Measurements from ENCODE around the gene TERB2.
"Not testable (repeated sequence)": the region's sequence is repeated elsewhere in the genome, so short reads cannot be mapped to it uniquely, and the experiment has no call there.

Gene TERB2

DNA sequence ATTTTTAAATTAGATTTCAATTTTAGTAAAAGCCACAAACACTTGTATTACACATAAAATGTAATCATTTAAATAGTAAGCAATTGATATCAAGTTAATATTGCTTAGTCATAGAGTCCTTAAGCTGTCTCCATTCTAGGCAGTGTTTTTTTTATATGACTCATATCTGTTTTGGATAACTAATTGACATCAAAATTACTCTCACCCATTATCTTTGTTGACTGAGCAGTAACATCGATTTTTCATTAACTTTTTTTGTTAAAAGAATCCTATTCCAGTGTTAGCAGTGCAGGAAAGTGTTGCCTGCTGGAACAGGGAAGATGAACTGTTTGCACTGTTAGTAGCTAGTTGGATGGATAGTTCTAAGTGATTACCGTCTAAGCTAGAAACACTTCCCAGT, 21.3 kb downstream of the TERB2 start:
- DNase-seq (ENCODE audit: low read depth); H3K9me3 ChIP-seq (ENCODE audit: control insufficient read depth, low read length); H3K9ac ChIP-seq (ENCODE audit: low read length); H3K36me3 ChIP-seq (ENCODE audit: control insufficient read depth, insufficient read depth, low read length, severe bottlenecking); H3K4me1 ChIP-seq (ENCODE audit: control insufficient read depth, insufficient read depth, low read length); H3K27me3 ChIP-seq (replicated peaks; ENCODE audit: control insufficient read depth, insufficient read depth, low read length); H3K4me3 ChIP-seq (ENCODE audit: low read length): not testable (repeated sequence)

DNA sequence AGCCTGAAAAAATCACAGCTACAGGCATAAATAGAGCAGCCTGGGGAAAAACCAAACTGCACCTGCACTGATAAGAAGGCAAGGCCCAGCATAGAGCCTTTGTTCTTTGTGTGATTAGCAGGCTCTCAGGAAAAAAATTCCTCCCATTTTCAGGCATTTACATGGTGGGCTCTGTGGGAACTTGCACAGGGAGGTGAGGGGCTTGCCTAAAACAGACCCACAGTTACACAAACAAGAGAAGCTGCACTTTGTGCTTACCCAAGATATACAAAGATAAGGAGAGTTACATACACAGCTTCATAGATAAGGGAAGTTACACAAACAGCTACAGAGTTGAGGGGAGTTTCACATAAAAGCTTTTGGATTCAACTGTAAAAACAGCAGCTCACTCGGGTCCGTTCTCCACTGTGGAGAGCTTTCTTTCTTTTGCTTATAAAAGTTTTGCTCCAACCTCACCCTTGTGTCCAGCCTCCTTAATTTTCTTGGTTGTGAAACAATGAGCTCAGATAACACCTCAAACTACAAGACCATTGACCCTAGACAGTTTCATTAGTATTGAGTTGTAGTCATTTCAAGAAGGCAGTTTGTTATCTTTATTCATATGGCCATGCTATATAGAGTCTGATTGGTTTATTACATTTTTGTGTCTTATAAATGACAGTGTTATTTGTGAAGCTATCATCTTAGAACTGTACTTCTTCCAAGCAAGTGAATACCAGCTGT, 23.3 kb downstream of the TERB2 start:
- not testable (repeated sequence) for H3K4me3 ChIP-seq (ENCODE audit: low read length); H3K9me3 ChIP-seq (ENCODE audit: control insufficient read depth, low read length); H3K9ac ChIP-seq (ENCODE audit: low read length); H3K4me1 ChIP-seq (ENCODE audit: control insufficient read depth, insufficient read depth, low read length); DNase-seq (ENCODE audit: low read depth); H3K27me3 ChIP-seq (replicated peaks; ENCODE audit: control insufficient read depth, insufficient read depth, low read length); H3K36me3 ChIP-seq (ENCODE audit: control insufficient read depth, insufficient read depth, low read length, severe bottlenecking)

DNA sequence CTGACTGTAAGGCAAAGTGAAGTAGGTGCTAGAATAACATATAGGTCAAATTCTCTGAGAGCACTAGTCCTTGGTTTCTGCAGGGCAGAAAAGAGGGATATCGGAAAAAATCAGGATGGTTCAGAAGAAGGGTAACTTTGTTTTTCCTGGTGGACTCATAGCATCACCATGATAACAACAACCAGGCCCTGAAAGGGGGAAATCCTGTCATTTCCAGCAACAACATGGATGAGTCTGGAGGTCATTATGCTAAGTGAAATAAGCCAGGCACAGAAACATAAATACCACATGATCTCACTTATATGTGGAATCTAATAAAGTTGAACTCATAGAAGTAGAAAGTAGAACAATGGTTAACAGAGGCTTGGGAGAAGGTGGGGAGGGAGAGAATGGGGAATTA, 27.7 kb downstream of the TERB2 start:
- H3K4me1 ChIP-seq (ENCODE audit: control insufficient read depth, insufficient read depth, low read length); H3K9ac ChIP-seq (ENCODE audit: low read length); H3K27me3 ChIP-seq (replicated peaks; ENCODE audit: control insufficient read depth, insufficient read depth, low read length); H3K4me3 ChIP-seq (ENCODE audit: low read length); H3K9me3 ChIP-seq (ENCODE audit: control insufficient read depth, low read length); H3K36me3 ChIP-seq (ENCODE audit: control insufficient read depth, insufficient read depth, low read length, severe bottlenecking); DNase-seq (ENCODE audit: low read depth): not testable (repeated sequence)

DNA sequence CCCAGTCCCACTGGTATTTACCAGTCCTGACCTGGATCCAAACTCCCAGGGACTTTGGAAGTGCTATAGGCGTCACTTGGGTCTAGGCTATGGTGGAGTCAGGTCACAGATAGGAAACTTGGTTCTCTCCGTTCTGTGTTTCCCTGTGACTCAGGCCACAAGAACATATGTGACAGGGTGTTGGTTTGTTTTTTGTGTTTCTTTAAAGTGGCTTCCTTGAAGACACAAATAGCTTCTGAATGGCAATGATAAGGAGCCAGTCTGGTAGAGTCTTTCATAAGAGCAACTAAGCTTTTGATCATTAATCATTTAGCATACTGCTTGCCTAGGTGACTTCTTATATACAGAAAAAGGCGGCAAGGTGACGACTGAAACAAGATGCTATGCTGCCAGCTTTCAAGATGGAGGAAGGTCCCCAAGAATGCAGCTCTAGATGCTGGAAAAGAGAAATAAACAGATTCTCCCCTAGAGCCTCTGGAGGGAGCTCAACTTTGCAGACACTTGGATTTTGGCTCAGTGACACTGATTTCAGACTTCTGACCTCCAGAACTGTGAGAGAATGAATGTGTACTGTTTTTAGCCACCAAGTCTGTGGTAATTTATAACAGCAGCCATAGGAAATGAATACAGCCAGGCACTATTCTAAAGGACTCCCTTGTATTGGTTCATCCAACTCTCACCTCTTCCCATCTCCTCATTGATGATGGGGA, 30.0 kb downstream of the TERB2 start:
- H3K27me3 ChIP-seq (replicated peaks; ENCODE audit: control insufficient read depth, insufficient read depth, low read length); H3K9ac ChIP-seq (ENCODE audit: low read length); H3K4me1 ChIP-seq (ENCODE audit: control insufficient read depth, insufficient read depth, low read length); H3K36me3 ChIP-seq (ENCODE audit: control insufficient read depth, insufficient read depth, low read length, severe bottlenecking); H3K4me3 ChIP-seq (ENCODE audit: low read length); H3K9me3 ChIP-seq (ENCODE audit: control insufficient read depth, low read length); DNase-seq (ENCODE audit: low read depth): not testable (repeated sequence)

DNA sequence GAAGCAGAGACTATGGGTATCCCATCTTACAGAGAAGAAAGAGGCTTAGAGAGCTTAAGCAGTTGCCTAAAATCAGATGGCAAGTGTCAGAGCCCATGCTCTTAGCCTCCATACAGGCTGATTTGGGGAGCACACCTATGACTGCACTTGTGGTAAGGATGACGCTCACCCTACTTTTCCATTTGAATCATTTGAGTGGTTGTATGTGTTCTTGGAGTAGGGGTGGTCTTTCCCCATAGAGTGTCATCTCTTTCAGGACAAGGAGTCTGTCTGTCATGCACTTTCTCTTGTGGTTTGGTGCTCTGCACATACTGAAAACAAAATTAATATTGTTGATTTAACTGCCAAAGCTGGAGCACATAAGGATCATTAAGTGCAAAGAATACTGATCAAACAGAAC, 31.2 kb downstream of the TERB2 start:
- not testable (repeated sequence) for H3K36me3 ChIP-seq (ENCODE audit: control insufficient read depth, insufficient read depth, low read length, severe bottlenecking); H3K27me3 ChIP-seq (replicated peaks; ENCODE audit: control insufficient read depth, insufficient read depth, low read length)

DNA sequence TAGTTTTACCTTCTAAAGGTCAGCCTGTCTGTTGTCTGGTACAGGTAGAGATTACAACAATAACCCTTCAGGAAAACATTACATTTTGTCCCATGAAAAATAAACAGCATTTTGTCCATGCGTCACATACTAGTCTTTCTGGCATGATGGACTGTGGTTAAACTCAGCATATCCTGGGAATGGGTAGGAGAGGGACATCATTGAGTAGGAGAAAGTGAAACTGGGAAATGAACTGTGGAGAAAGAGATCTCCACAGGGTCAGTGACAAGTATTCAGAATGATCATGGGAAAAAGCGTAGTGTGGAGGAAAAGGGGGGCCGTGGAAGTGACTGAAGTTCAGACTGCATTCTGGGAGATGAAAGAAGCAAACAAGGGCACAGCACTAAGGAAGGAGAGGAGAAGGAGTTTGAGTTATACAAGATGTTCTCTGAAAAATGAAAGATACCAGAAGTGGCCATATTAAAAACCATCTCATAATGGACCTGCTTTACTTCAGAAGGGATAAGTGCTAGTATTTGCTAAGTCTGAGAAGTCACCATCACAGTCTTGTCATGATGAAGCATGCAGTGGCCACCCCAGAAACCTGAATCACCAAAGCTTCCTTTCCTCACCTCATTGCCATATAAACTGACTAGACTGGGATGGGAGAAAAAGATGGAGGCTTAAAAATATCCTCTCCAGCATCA, 31.8 kb downstream of the TERB2 start:
- not testable (repeated sequence) for H3K4me3 ChIP-seq (ENCODE audit: low read length); DNase-seq (ENCODE audit: low read depth); H3K27me3 ChIP-seq (replicated peaks; ENCODE audit: control insufficient read depth, insufficient read depth, low read length); H3K9ac ChIP-seq (ENCODE audit: low read length); H3K4me1 ChIP-seq (ENCODE audit: control insufficient read depth, insufficient read depth, low read length); H3K9me3 ChIP-seq (ENCODE audit: control insufficient read depth, low read length); H3K36me3 ChIP-seq (ENCODE audit: control insufficient read depth, insufficient read depth, low read length, severe bottlenecking)

More for the DNA sequence above, 31.2 kb downstream of the TERB2 start:
- H3K4me3 ChIP-seq (ENCODE audit: low read length); H3K9ac ChIP-seq (ENCODE audit: low read length); DNase-seq (ENCODE audit: low read depth); H3K4me1 ChIP-seq (ENCODE audit: control insufficient read depth, insufficient read depth, low read length); H3K9me3 ChIP-seq (ENCODE audit: control insufficient read depth, low read length): not testable (repeated sequence)

DNA sequence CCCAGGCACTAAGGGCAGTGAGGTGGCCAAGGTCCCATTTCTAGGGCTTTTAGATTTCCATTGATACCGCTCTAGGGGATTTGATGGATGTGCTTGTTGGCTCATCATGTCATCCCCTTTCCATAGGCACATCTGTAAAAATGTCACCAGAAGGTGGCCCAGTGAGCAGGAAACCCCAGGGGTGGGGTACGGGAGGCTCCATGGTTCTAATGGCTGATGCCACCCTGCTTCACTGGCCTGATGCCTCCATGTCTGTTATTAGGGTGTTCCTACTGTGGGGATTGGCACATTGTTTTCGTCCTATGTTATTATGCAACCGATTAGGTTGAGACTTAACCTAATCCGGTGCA, 32.4 kb downstream of the TERB2 start:
- not testable (repeated sequence) for H3K36me3 ChIP-seq (ENCODE audit: control insufficient read depth, insufficient read depth, low read length, severe bottlenecking); H3K4me3 ChIP-seq (ENCODE audit: low read length); H3K9ac ChIP-seq (ENCODE audit: low read length); H3K4me1 ChIP-seq (ENCODE audit: control insufficient read depth, insufficient read depth, low read length); DNase-seq (ENCODE audit: low read depth); H3K27me3 ChIP-seq (replicated peaks; ENCODE audit: control insufficient read depth, insufficient read depth, low read length); H3K9me3 ChIP-seq (ENCODE audit: control insufficient read depth, low read length)

DNA sequence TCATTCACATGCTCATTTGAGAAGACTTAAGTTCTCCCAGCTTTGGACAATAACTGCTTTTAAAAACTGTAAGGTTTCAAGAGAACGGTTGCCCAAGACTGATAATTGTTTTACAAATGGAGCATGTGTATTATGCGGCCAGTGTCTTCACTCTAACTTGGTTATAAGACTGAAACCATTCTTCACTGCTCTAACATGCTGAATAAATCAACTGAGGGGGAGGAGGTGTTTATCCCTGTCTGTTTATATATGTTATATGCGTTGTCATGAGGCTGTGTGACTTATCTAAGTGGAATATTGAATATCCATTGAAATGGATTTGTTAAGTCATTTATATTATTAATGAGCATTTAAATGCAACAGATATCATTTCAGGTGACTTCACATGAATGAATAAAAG, 41.1 kb downstream of the TERB2 start:
- H3K36me3 ChIP-seq (ENCODE audit: control insufficient read depth, insufficient read depth, low read length, severe bottlenecking); H3K9me3 ChIP-seq (ENCODE audit: control insufficient read depth, low read length); DNase-seq (ENCODE audit: low read depth); H3K4me3 ChIP-seq (ENCODE audit: low read length); H3K4me1 ChIP-seq (ENCODE audit: control insufficient read depth, insufficient read depth, low read length); H3K9ac ChIP-seq (ENCODE audit: low read length); H3K27me3 ChIP-seq (replicated peaks; ENCODE audit: control insufficient read depth, insufficient read depth, low read length): not testable (repeated sequence)

DNA sequence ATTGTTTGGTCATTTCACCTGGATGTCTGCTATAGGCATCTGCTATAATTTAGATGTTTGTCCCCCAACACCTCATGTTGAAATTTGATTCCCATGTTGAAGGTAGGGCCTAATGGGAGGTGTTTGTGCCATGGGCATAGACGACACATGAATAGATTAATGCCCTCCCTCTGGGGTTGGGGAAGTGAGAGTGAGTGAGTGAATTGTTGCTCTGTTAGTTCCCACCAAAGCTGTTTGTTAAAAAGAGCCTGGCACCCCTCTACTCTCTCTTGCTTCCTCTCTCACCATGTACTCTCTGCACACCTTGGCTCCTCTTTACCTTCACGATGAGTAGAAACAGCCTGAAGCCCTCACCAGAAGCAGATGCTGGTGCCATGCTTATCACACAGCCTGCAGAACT, 42.6 kb downstream of the TERB2 start:
- H3K9ac ChIP-seq (ENCODE audit: low read length): no peak overlapping the region
- no peaks in the 10 kb centered on the region for H3K4me1 ChIP-seq (ENCODE audit: control insufficient read depth, insufficient read depth, low read length)
- peaks cover 8% of the 10 kb centered on the region for H3K27me3 ChIP-seq (replicated peaks; ENCODE audit: control insufficient read depth, insufficient read depth, low read length)
- no peaks in the 10 kb centered on the region for H3K9me3 ChIP-seq (ENCODE audit: control insufficient read depth, low read length)
- H3K4me3 ChIP-seq (ENCODE audit: low read length): no peak overlapping the region
- no peaks in the 10 kb centered on the region for H3K36me3 ChIP-seq (ENCODE audit: control insufficient read depth, insufficient read depth, low read length, severe bottlenecking)
- DNase-seq (ENCODE audit: low read depth): no peak

DNA sequence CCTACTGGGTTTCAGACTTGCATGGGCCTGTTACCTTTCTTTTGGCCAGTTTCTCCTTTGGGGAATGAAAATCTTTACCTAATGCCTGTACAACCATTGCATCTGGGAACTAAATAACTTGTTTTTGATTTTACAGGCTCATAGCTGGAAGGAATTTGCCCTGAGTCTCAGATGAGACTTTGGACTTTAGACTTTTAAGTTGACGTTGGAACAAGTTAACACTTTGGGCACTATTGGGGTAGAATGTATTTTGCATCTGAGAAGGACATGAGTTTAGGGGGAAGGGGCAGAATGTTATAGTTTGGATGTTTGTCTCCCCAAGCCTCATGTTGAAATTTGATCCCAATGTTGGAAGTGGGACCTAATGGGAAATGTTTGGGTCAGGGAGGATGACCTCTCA, 44.7 kb downstream of the TERB2 start:
- H3K36me3 ChIP-seq (ENCODE audit: control insufficient read depth, insufficient read depth, low read length, severe bottlenecking); H3K4me1 ChIP-seq (ENCODE audit: control insufficient read depth, insufficient read depth, low read length); H3K4me3 ChIP-seq (ENCODE audit: low read length); H3K9me3 ChIP-seq (ENCODE audit: control insufficient read depth, low read length); H3K9ac ChIP-seq (ENCODE audit: low read length); H3K27me3 ChIP-seq (replicated peaks; ENCODE audit: control insufficient read depth, insufficient read depth, low read length); DNase-seq (ENCODE audit: low read depth): not testable (repeated sequence)

DNA sequence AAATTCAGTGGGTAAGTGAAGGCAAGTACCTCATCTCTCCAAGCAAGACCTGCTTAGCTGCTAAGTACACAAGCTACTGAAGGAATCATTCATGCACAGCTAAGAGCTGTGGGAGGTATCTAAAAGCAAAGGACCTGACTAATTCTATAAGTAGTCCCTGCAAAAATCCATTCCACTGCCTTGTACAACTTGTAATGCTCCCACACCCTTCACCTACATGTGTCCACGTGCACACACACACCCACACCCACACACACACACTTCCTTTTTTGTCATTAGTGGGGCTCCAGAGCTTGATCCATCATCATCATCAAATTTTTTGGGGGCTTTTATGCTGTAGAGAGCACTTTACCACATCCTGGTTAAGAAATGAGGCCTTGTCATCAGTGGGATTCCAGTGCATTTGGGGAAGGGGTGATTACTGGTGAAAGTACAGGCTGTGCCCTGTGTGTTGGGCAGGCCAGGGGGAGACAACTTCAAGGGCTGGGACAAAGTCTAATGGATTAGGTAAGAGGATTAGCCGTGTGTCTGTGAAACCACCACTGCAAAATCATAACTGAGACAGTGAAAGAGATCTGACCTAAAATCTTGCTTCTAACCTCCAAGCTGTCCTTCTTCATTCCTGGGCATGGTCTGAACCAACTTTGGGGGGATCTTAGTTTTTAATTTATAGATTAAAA, 47.4 kb downstream of the TERB2 start:
- H3K4me1 ChIP-seq (ENCODE audit: control insufficient read depth, insufficient read depth, low read length): not testable (repeated sequence)

More for the DNA sequence above, 47.4 kb downstream of the TERB2 start:
- H3K27me3 ChIP-seq (replicated peaks; ENCODE audit: control insufficient read depth, insufficient read depth, low read length); DNase-seq (ENCODE audit: low read depth); H3K4me3 ChIP-seq (ENCODE audit: low read length); H3K36me3 ChIP-seq (ENCODE audit: control insufficient read depth, insufficient read depth, low read length, severe bottlenecking); H3K9ac ChIP-seq (ENCODE audit: low read length): not testable (repeated sequence)
- peaks cover 17% of the 10 kb centered on the region for H3K9me3 ChIP-seq (ENCODE audit: control insufficient read depth, low read length)

Measured in adipocyte (in vitro differentiated cells).